IMR-90 (cell line): ENCODE results near the gene CROCC2. TPM values are rescaled to one million over a fixed set of nuclear protein-coding genes. Genes with fewer than 3 reads are reported as not detected.

Source experiments
- ATAC-seq: fragments of 200-7000 bp; cut with Tn5 transposase; 2 replicates; pipeline ENCODE4 v1.9.1; 2020; ENCODE audit warnings: low read depth, mild to moderate bottlenecking, moderate library complexity
- BruUV-seq: library from RNA; stranded (reverse); fragments of 400-500 nt; replicated peaks from 2 replicates; lab custom pipeline; 2021; lab: Mats Ljungman, UMichigan
- CTCF ChIA-PET: fragments of 300-600 bp; formaldehyde crosslinking; extraction: SDS; loops from one replicate; lab custom pipeline; 2021; ENCODE audit warnings: antibody characterized with exemption; lab: Yijun Ruan, JAX
- POLR2A ChIA-PET: fragments of 300-600 bp; sonication (Branson Sonifier 250); formaldehyde crosslinking; loops from one replicate; lab custom pipeline; 2022; ENCODE audit warnings: antibody characterized with exemption; ENCODE audit not compliant: unreplicated experiment; lab: Charles Lee
- DNase-seq: peaks from one replicate; pipeline ENCODE4 v3.0.0; 2013
- H2AFZ ChIP-seq: replicated peaks from 2 replicates; pipeline ENCODE3; 2013; ENCODE audit warnings: low read length, mild to moderate bottlenecking; ENCODE audit not compliant: poor library complexity
- H2AK5ac ChIP-seq: 2 replicates; pipeline ENCODE4 v1.6.1; 2013; ENCODE audit warnings: low read depth, low read length, inconsistent platforms
- H2AK9ac ChIP-seq: replicated peaks from 2 replicates; pipeline ENCODE3; 2013; ENCODE audit warnings: mild to moderate bottlenecking, low read depth, low read length, moderate library complexity; ENCODE audit not compliant: poor library complexity
- H2BK120ac ChIP-seq: 2 replicates; pipeline ENCODE4 v1.6.1; 2013; ENCODE audit warnings: low read depth, low read length, inconsistent platforms
- H2BK15ac ChIP-seq: 3 replicates; pipeline ENCODE4 v1.6.1; 2013; ENCODE audit warnings: low read depth, low read length, inconsistent platforms
- H2BK20ac ChIP-seq: 2 replicates; pipeline ENCODE4 v1.6.1; 2013; ENCODE audit warnings: low read depth, mild to moderate bottlenecking, inconsistent platforms, low read length, moderate library complexity
- H2BK5ac ChIP-seq: 2 replicates; pipeline ENCODE4 v1.6.1; 2013; ENCODE audit warnings: mild to moderate bottlenecking, low read depth, low read length, inconsistent platforms; ENCODE audit not compliant: poor library complexity, severe bottlenecking
- H3K14ac ChIP-seq: replicated peaks from 2 replicates; pipeline ENCODE4 v1.6.1; 2013; ENCODE audit warnings: low read depth, low read length, inconsistent platforms
- H3K18ac ChIP-seq: 2 replicates; pipeline ENCODE4 v1.6.1; 2013; ENCODE audit warnings: low read depth, low read length, control low read depth
- H3K23ac ChIP-seq: 2 replicates; pipeline ENCODE4 v1.6.1; 2013; ENCODE audit warnings: low read depth, low read length, inconsistent platforms
- H3K27ac ChIP-seq: 2 replicates; pipeline ENCODE4 v1.5.1; 2013; ENCODE audit warnings: mild to moderate bottlenecking, control low read depth, low read length; ENCODE audit not compliant: insufficient read depth
- H3K27me3 ChIP-seq: 2 replicates; pipeline ENCODE4 v1.6.1; 2013; ENCODE audit warnings: low read length; ENCODE audit not compliant: control insufficient read depth, insufficient read depth
- H3K36me3 ChIP-seq: 2 replicates; pipeline ENCODE4 v1.6.1; 2013; ENCODE audit warnings: low read length, mixed read lengths; ENCODE audit not compliant: control insufficient read depth, insufficient read depth
- H3K4ac ChIP-seq: 2 replicates; pipeline ENCODE4 v1.6.1; 2013; ENCODE audit warnings: low read depth, low read length, inconsistent platforms
- H3K4me1 ChIP-seq: 2 replicates; pipeline ENCODE4 v1.6.1; 2013; ENCODE audit warnings: low read length, mixed read lengths; ENCODE audit not compliant: control insufficient read depth, insufficient read depth
- H3K4me2 ChIP-seq: 2 replicates; pipeline ENCODE4 v1.6.1; 2013; ENCODE audit warnings: low read depth, mild to moderate bottlenecking, control low read depth, low read length, moderate library complexity
- H3K4me3 ChIP-seq: 2 replicates; pipeline ENCODE4 v1.5.1; 2013; ENCODE audit warnings: low read depth, mild to moderate bottlenecking, control low read depth, low read length, moderate library complexity; ENCODE audit not compliant: insufficient read depth
- H3K56ac ChIP-seq: 2 replicates; pipeline ENCODE4 v1.6.1; 2013; ENCODE audit warnings: low read length, inconsistent platforms; ENCODE audit not compliant: insufficient read depth; ENCODE audit errors: extremely low read depth
- H3K79me1 ChIP-seq, 2 experiments: 2 replicates each; pipeline ENCODE4 v1.6.1; 2013; ENCODE audit warnings: low read length in 2 of 2, inconsistent platforms in 1 of 2, low read depth in 1 of 2
- H3K9ac ChIP-seq: 2 replicates; pipeline ENCODE4 v1.6.1; 2013; ENCODE audit warnings: low read depth, low read length, control low read depth
- H3K9me1 ChIP-seq: 2 replicates; pipeline ENCODE4 v1.6.1; 2013; ENCODE audit warnings: low read length, inconsistent platforms; ENCODE audit not compliant: insufficient read depth
- H3K9me3 ChIP-seq: 2 replicates; pipeline ENCODE4 v1.6.1; 2013; ENCODE audit warnings: low read length; ENCODE audit not compliant: control insufficient read depth, insufficient read depth
- H4K20me1 ChIP-seq: 2 replicates; pipeline ENCODE4 v1.6.1; 2013; ENCODE audit warnings: low read length, inconsistent platforms; ENCODE audit not compliant: insufficient read depth
- H4K5ac ChIP-seq: 2 replicates; pipeline ENCODE4 v1.6.1; 2013; ENCODE audit warnings: mild to moderate bottlenecking, low read depth, low read length, control low read depth
- H4K8ac ChIP-seq, 2 experiments: 2 replicates each; pipeline ENCODE4 v1.6.1; 2013; ENCODE audit warnings: low read depth in 2 of 2, low read length in 2 of 2, control low read depth in 1 of 2, inconsistent platforms in 1 of 2
- H4K91ac ChIP-seq: 2 replicates; pipeline ENCODE4 v1.6.1; 2013; ENCODE audit warnings: low read depth, low read length, inconsistent platforms; ENCODE audit not compliant: insufficient read depth
- BHLHE40 ChIP-seq: fragments of 150-350 bp; IDR thresholded peaks from 2 replicates; pipeline ENCODE4 v1.6.1; 2016; ENCODE audit warnings: mild to moderate bottlenecking, low read depth, low read length
- CEBPB ChIP-seq: IDR thresholded peaks from 2 replicates; pipeline ENCODE4 v1.6.1; 2012; ENCODE audit warnings: low read depth, low read length, improper control_type of control experiment
- CHD1 ChIP-seq: IDR thresholded peaks from 2 replicates; pipeline ENCODE4 v1.6.1; 2012; ENCODE audit warnings: low read depth, low read length, improper control_type of control experiment
- CTCF ChIP-seq: conservative IDR thresholded peaks from 2 replicates; pipeline ENCODE4 v1.5.1; 2012; ENCODE audit warnings: mild to moderate bottlenecking, low read depth, low read length, improper control_type of control experiment
- ELK1 ChIP-seq: fragments of 150-350 bp; IDR thresholded peaks from 2 replicates; pipeline ENCODE4 v1.6.1; 2016; ENCODE audit warnings: low read depth, mild to moderate bottlenecking, low read length, moderate library complexity, borderline replicate concordance
- FOS ChIP-seq: fragments of 150-350 bp; IDR thresholded peaks from 2 replicates; pipeline ENCODE4 v1.6.1; 2016; ENCODE audit warnings: low read depth, low read length
- MAFK ChIP-seq: IDR thresholded peaks from 2 replicates; pipeline ENCODE4 v1.6.1; 2012; ENCODE audit warnings: low read depth, low read length, improper control_type of control experiment
- MAZ ChIP-seq: IDR thresholded peaks from 2 replicates; pipeline ENCODE4 v1.6.1; 2012; ENCODE audit warnings: low read depth, mild to moderate bottlenecking, low read length, improper control_type of control experiment, moderate library complexity, borderline replicate concordance
- MXI1 ChIP-seq: IDR thresholded peaks from 2 replicates; pipeline ENCODE4 v1.6.1; 2012; ENCODE audit warnings: low read depth, mild to moderate bottlenecking, low read length, moderate library complexity, borderline replicate concordance
- NFE2L2 ChIP-seq: fragments of 150-350 bp; IDR thresholded peaks from 2 replicates; pipeline ENCODE4 v1.6.1; 2016; ENCODE audit warnings: low read depth, mild to moderate bottlenecking, low read length
- POLR2A ChIP-seq: IDR thresholded peaks from 2 replicates; pipeline ENCODE4 v1.6.1; 2012; ENCODE audit warnings: mild to moderate bottlenecking, low read depth, low read length
- RAD21 ChIP-seq: IDR thresholded peaks from 2 replicates; pipeline ENCODE4 v1.6.1; 2012; ENCODE audit warnings: low read length, improper control_type of control experiment
- RCOR1 ChIP-seq: IDR thresholded peaks from 2 replicates; pipeline ENCODE4 v1.6.1; 2012; ENCODE audit warnings: mild to moderate bottlenecking, low read length, improper control_type of control experiment; ENCODE audit not compliant: insufficient replicate concordance
- RFX5 ChIP-seq: IDR thresholded peaks from 2 replicates; pipeline ENCODE4 v1.8.0; 2012; ENCODE audit warnings: low read depth, mild to moderate bottlenecking, low read length, moderate library complexity
- SMC3 ChIP-seq: fragments of 150-350 bp; IDR thresholded peaks from 2 replicates; pipeline ENCODE4 v1.6.1; 2016; ENCODE audit warnings: low read depth, mild to moderate bottlenecking, antibody characterized with exemption, low read length, moderate library complexity
- USF2 ChIP-seq: fragments of 150-350 bp; IDR thresholded peaks from 2 replicates; pipeline ENCODE4 v1.6.1; 2017; ENCODE audit warnings: mild to moderate bottlenecking, antibody characterized with exemption, low read length, low read depth
- WGBS, 2 experiments: methylation state at CpG; one replicate each; pipeline versions ENCODE4 v1.1.5 to v1.1.7; 2013; ENCODE audit warnings: missing lambda C conversion rate in 2 of 2; ENCODE audit not compliant: insufficient read length in 1 of 2; ENCODE audit errors: extremely low coverage in 2 of 2; 5-methylcytosine and 5-hydroxymethylcytosine counted together
- dilution Hi-C: fragments of 300-500 bp; cut with HindIII; formaldehyde crosslinking; loops from one replicate; pipeline ENCODE4 v1.14.3; 2018; ENCODE audit warnings: low sequenced_read_pairs; ENCODE audit not compliant: unreplicated experiment
- in situ Hi-C: fragments of 300-500 bp; cut with MboI; formaldehyde crosslinking; loops from 3 replicates; pipeline ENCODE4 v1.14.3; 2019; ENCODE audit warnings: low sequenced_read_pairs, inconsistent platforms, mixed read lengths
- intact Hi-C: fragments of 100-400 bp; cut with micrococcal nuclease; formaldehyde crosslinking; loops from 2 replicates; pipeline ENCODE4 v1.10.0; 2022
- polyA plus RNA-seq, 3 experiments: library from polyadenylated mRNA; depleted of rRNA; stranded (reverse); fragments of >200 nt; gene quantifications; 2 replicates each; pipeline ENCODE4 v1.2.3, GENCODE V29; 2012; ENCODE audit warnings: low replicate concordance in 1 of 3
- total RNA-seq: library from RNA; depleted of rRNA; stranded (reverse); fragments of >200 nt; gene quantifications from 2 replicates; pipeline ENCODE4 v1.2.3, GENCODE V29; 2012

The CROCC2 gene
- total and polyA plus RNA-seq, 2 of the 4 experiments (the other 2 are of a cell fraction): not detected

GRCh38 chr2:240899468-240899865 is 6.7 kb upstream of the CROCC2 start:
- WGBS, 2 experiments: 80% methylated on average over 15 of the region's 19 CpGs; no CpG with 5 or more reads in 1 of the 2 experiments
- dilution Hi-C loops (no loop called here), in situ Hi-C loops (no loop called here), intact Hi-C loops (no loop called here)
- peaks cover 7% of the 10 kb centered on the region; the same call in 1 of the 2 replicates for H3K27me3 ChIP-seq
- no peak overlapping the region for H3K56ac ChIP-seq
- ATAC-seq (no peak), DNase-seq (no peak)
- ChIA-PET POLR2A (no interaction called here), CTCF (no interaction called here)
- no peak overlapping the region for H3K4ac ChIP-seq
- H3K4me1 ChIP-seq: no peaks in the 10 kb centered on the region
- no peak overlapping the region for H4K91ac ChIP-seq
- H4K5ac ChIP-seq: no peak overlapping the region
- H3K14ac ChIP-seq: no peak overlapping the region
- no peaks in the 10 kb centered on the region for H3K79me1 ChIP-seq
- H3K9me3 ChIP-seq: no peaks in the 10 kb centered on the region
- no peak overlapping the region for H2BK120ac ChIP-seq
- H3K18ac ChIP-seq: no peak overlapping the region
- H4K20me1 ChIP-seq: no peaks in the 10 kb centered on the region
- TF ChIP-seq USF2 (no peak), MXI1 (no peak), RFX5 (no peak), BHLHE40 (no peak), CHD1 (no peak), FOS (no peak), SMC3 (no peak), CEBPB (no peak), RCOR1 (no peak), NFE2L2 (no peak), MAZ (no peak), MAFK (no peak), POLR2A (no peak), ELK1 (no peak), CTCF (no peak), RAD21 (no peak)
- no peak overlapping the region for H2BK5ac ChIP-seq
- no TSS peak for BruUV-seq
- no peak overlapping the region for H3K4me3 ChIP-seq
- no peak overlapping the region for H2BK20ac ChIP-seq
- no peak overlapping the region for H3K9ac ChIP-seq
- H2AFZ ChIP-seq: no peak overlapping the region
- H2BK15ac ChIP-seq: no peak overlapping the region
- no peaks in the 10 kb centered on the region for H3K9me1 ChIP-seq
- no peaks in the 10 kb centered on the region for H3K36me3 ChIP-seq
- H3K4me2 ChIP-seq: no peak overlapping the region
- no peak overlapping the region for H4K8ac ChIP-seq
- H2AK9ac ChIP-seq: no peak overlapping the region
- no peak overlapping the region for H3K27ac ChIP-seq
- no peak overlapping the region for H3K23ac ChIP-seq
- H2AK5ac ChIP-seq: no peak overlapping the region
